Astrocyte of the spinal cord (primary cell): ENCODE measurements around the gene PARP14.
A peak's percentile ranks its signal among the peaks of the same experiment; 100 is the strongest.
"Not testable (repeated sequence)": the region's sequence is repeated elsewhere in the genome, so short reads cannot be mapped to it uniquely, and the experiment has no call there.

Source experiments
- DNase-seq: peaks from one replicate; pipeline ENCODE4 v3.0.0; 2011; ENCODE audit warnings: low read depth, low spot score
- H3K4me3 ChIP-seq: 2 replicates; pipeline ENCODE4 v1.5.1; 2011; ENCODE audit warnings: low read depth, mild to moderate bottlenecking, low read length, moderate library complexity
- CTCF ChIP-seq: IDR thresholded peaks from 2 replicates; pipeline ENCODE4 v1.5.1; 2012; ENCODE audit warnings: low read depth, mild to moderate bottlenecking, low read length, inconsistent platforms
- in situ Hi-C: cut with HindIII; loops from 2 replicates; pipeline ENCODE4 v1.10.0; 2017; ENCODE audit warnings: low sequenced_read_pairs

Gene PARP14

GRCh38 chr3:122679882-122680474, 661 bp upstream of the PARP14 start:
- no peak for DNase-seq

GRCh38 chr3:122681284-122681973, 790 bp downstream of the PARP14 start:
- TF ChIP-seq CTCF: no peak
- DNase-seq: peak; percentile 15
- in situ Hi-C loops: no loop called here

More at GRCh38 chr3:122679882-122680474, 661 bp upstream of the PARP14 start:
- peak overlapping the region; percentile 79 for H3K4me3 ChIP-seq
- TF ChIP-seq CTCF: no peak
- in situ Hi-C loops: no loop called here

GRCh38 chr3:122681974-122682409, 1.4 kb downstream of the PARP14 start:
- TF ChIP-seq CTCF: no peak
- in situ Hi-C loops: no loop called here
- peak overlapping the region; percentile 79 for H3K4me3 ChIP-seq
- no peak for DNase-seq

More at GRCh38 chr3:122681284-122681973, 790 bp downstream of the PARP14 start:
- peak overlapping the region; percentile 79 for H3K4me3 ChIP-seq

GRCh38 chr3:122682778-122683411, 2.3 kb downstream of the PARP14 start:
- not testable (repeated sequence) for DNase-seq, H3K4me3 ChIP-seq

GRCh38 chr3:122687298-122687697, 6.7 kb downstream of the PARP14 start:
- in situ Hi-C loops: no loop called here
- no peak overlapping the region for H3K4me3 ChIP-seq
- DNase-seq: no peak
- no peak for TF ChIP-seq CTCF

More at GRCh38 chr3:122682778-122683411, 2.3 kb downstream of the PARP14 start:
- in situ Hi-C loops: not testable (repeated sequence)

- no peak for DNase-seq
- in situ Hi-C loops: no loop called here
- no peak overlapping the region for H3K4me3 ChIP-seq
- no peak for TF ChIP-seq CTCF
Observed at GRCh38 chr3:122688996-122689395, 8.4 kb downstream of the PARP14 start.

- H3K4me3 ChIP-seq: no peak overlapping the region
- peak; percentile 22 for DNase-seq
- TF ChIP-seq CTCF: no peak
- in situ Hi-C loops: no loop called here
Observed at GRCh38 chr3:122689587-122689986, 8.9 kb downstream of the PARP14 start.
